H9 (cell line): ENCODE data around the gene GBE1. TPM values are rescaled to one million over a fixed set of nuclear protein-coding genes. Genes with fewer than 3 reads are reported as not detected.

Experiments used
- DNase-seq: peaks from one replicate; pipeline ENCODE4 v3.0.0-alpha.2; 2017
- H2AFZ ChIP-seq: one replicate; pipeline ENCODE4 v1.6.1; 2013; ENCODE audit warnings: mild to moderate bottlenecking, low read length, control low read depth, moderate library complexity
- H2AK5ac ChIP-seq: 2 replicates; pipeline ENCODE4 v1.6.1; 2013; ENCODE audit warnings: low read length, control low read depth, mixed read lengths; ENCODE audit not compliant: insufficient read length
- H2BK120ac ChIP-seq: one replicate; pipeline ENCODE4 v1.6.1; 2013; ENCODE audit warnings: low read depth, mild to moderate bottlenecking, low read length, control low read depth, inconsistent platforms; ENCODE audit not compliant: poor library complexity, severe bottlenecking
- H2BK12ac ChIP-seq: 2 replicates; pipeline ENCODE4 v1.6.1; 2013; ENCODE audit warnings: low read length, control low read depth, mixed read lengths, low read depth; ENCODE audit not compliant: insufficient read length
- H2BK15ac ChIP-seq: 2 replicates; pipeline ENCODE4 v1.6.1; 2013; ENCODE audit warnings: low read depth, low read length, control low read depth
- H2BK20ac ChIP-seq: one replicate; pipeline ENCODE4 v1.6.1; 2013; ENCODE audit warnings: low read depth, mild to moderate bottlenecking, low read length, control low read depth, inconsistent platforms; ENCODE audit not compliant: poor library complexity, severe bottlenecking
- H2BK5ac ChIP-seq: 2 replicates; pipeline ENCODE4 v1.6.1; 2013; ENCODE audit warnings: low read length, control low read depth, mixed read lengths; ENCODE audit not compliant: insufficient read length
- H3K14ac ChIP-seq: 2 replicates; pipeline ENCODE4 v1.6.1; 2013; ENCODE audit warnings: low read length, control low read depth; ENCODE audit not compliant: insufficient read depth
- H3K18ac ChIP-seq: 2 replicates; pipeline ENCODE4 v1.6.1; 2013; ENCODE audit warnings: low read depth, mild to moderate bottlenecking, mixed read lengths, low read length, control low read depth; ENCODE audit not compliant: insufficient read length
- H3K23ac ChIP-seq: 2 replicates; pipeline ENCODE4 v1.6.1; 2013; ENCODE audit warnings: low read length, control low read depth, mixed read lengths, low read depth; ENCODE audit not compliant: insufficient read length
- H3K23me2 ChIP-seq: 2 replicates; pipeline ENCODE4 v1.6.1; 2013; ENCODE audit warnings: low read depth, mild to moderate bottlenecking, mixed read lengths, low read length, control low read depth; ENCODE audit not compliant: insufficient read length, poor library complexity, severe bottlenecking
- H3K27ac ChIP-seq: 2 replicates; pipeline ENCODE4 v1.5.1; 2013; ENCODE audit warnings: low read length, control low read depth, mixed read lengths, low read depth; ENCODE audit not compliant: insufficient read length
- H3K27me3 ChIP-seq: 2 replicates; pipeline ENCODE4 v1.6.1; 2013; ENCODE audit warnings: low read length, control low read depth, inconsistent platforms; ENCODE audit not compliant: insufficient read depth
- H3K4ac ChIP-seq: 2 replicates; pipeline ENCODE4 v1.6.1; 2013; ENCODE audit warnings: low read depth, mild to moderate bottlenecking, control low read depth, inconsistent platforms, low read length, moderate library complexity
- H3K4me1 ChIP-seq: 2 replicates; pipeline ENCODE4 v1.6.1; 2013; ENCODE audit warnings: low read length, control low read depth, inconsistent platforms; ENCODE audit not compliant: insufficient read depth
- H3K4me2 ChIP-seq: 2 replicates; pipeline ENCODE4 v1.6.1; 2013; ENCODE audit warnings: low read length, control low read depth, mixed read lengths; ENCODE audit not compliant: insufficient read length, insufficient read depth
- H3K56ac ChIP-seq: 2 replicates; pipeline ENCODE4 v1.6.1; 2013; ENCODE audit warnings: low read depth, mild to moderate bottlenecking, mixed read lengths, low read length, control low read depth; ENCODE audit not compliant: insufficient read length
- H3K79me1 ChIP-seq: 2 replicates; pipeline ENCODE4 v1.6.1; 2013; ENCODE audit warnings: low read depth, mild to moderate bottlenecking, moderate library complexity, low read length, control low read depth, inconsistent platforms; ENCODE audit not compliant: insufficient read depth, poor library complexity, severe bottlenecking
- H3K79me2 ChIP-seq: 2 replicates; pipeline ENCODE4 v1.6.1; 2013; ENCODE audit warnings: low read length, control low read depth, inconsistent platforms; ENCODE audit not compliant: insufficient read depth
- H3K9ac ChIP-seq: 2 replicates; pipeline ENCODE4 v1.6.1; 2013; ENCODE audit warnings: low read length, control low read depth, mixed read lengths; ENCODE audit not compliant: insufficient read length; ENCODE audit errors: extremely low read depth
- H3K9me3 ChIP-seq: one replicate; pipeline ENCODE4 v1.6.1; 2013; ENCODE audit warnings: low read depth, low read length, inconsistent platforms; ENCODE audit not compliant: control insufficient read depth
- H3T11ph ChIP-seq: one replicate; pipeline ENCODE4 v1.6.1; 2013; ENCODE audit warnings: mild to moderate bottlenecking, low read length, control low read depth, inconsistent platforms
- H4K20me1 ChIP-seq: one replicate; pipeline ENCODE4 v1.6.1; 2013; ENCODE audit not compliant: control insufficient read depth, insufficient read length, insufficient read depth
- H4K5ac ChIP-seq: 2 replicates; pipeline ENCODE4 v1.6.1; 2013; ENCODE audit warnings: low read depth, mild to moderate bottlenecking, mixed read lengths, low read length, control low read depth; ENCODE audit not compliant: insufficient read length
- H4K8ac ChIP-seq: replicated peaks from 2 replicates; pipeline ENCODE4 v1.6.1; 2013; ENCODE audit warnings: low read length, control low read depth, mixed read lengths, low read depth; ENCODE audit not compliant: insufficient read length
- H4K91ac ChIP-seq: 2 replicates; pipeline ENCODE4 v1.6.1; 2013; ENCODE audit warnings: low read depth, mild to moderate bottlenecking, moderate library complexity, mixed read lengths, low read length, control low read depth; ENCODE audit not compliant: insufficient read length
- H3K27ac Mint-ChIP-seq, 3 experiments: 2 replicates in 2 of 3; 3 replicates in 1 of 3; pipeline ENCODE4 v1.8.0; 2020 to 2021; ENCODE audit warnings: mixed read lengths in 3 of 3, mild to moderate bottlenecking in 1 of 3, moderate library complexity in 1 of 3
- H3K27me3 Mint-ChIP-seq: 2 replicates; pipeline ENCODE4 v1.8.0; 2021; ENCODE audit warnings: low read depth, mild to moderate bottlenecking, moderate library complexity, mixed read lengths
- H3K36me3 Mint-ChIP-seq, 3 experiments: 2 replicates in 2 of 3; 3 replicates in 1 of 3; pipeline ENCODE4 v1.8.0; 2020 to 2021; ENCODE audit warnings: low read depth in 3 of 3, mixed read lengths in 3 of 3; ENCODE audit not compliant: insufficient read depth in 1 of 3
- H3K4me1 Mint-ChIP-seq, 2 experiments: 2 replicates each; pipeline ENCODE4 v1.8.0; 2020; ENCODE audit warnings: mixed read lengths in 2 of 2
- H3K4me3 Mint-ChIP-seq, 2 experiments: 2 replicates in 1 of 2; 3 replicates in 1 of 2; pipeline ENCODE4 v1.8.0; 2020 to 2021; ENCODE audit warnings: mild to moderate bottlenecking in 2 of 2, mixed read lengths in 2 of 2, moderate library complexity in 1 of 2
- H3K9me3 Mint-ChIP-seq, 2 experiments: 2 replicates in 1 of 2; 3 replicates in 1 of 2; pipeline ENCODE4 v1.8.0; 2020; ENCODE audit warnings: mild to moderate bottlenecking in 2 of 2, mixed read lengths in 2 of 2, moderate library complexity in 1 of 2
- WGBS: extraction: QIAGEN DNeasy Blood & Tissue Kit; methylation state at CpG from one replicate; pipeline ENCODE4 v1.1.7; 2013; ENCODE audit warnings: missing lambda C conversion rate, low lambda C conversion rate, mixed read lengths; ENCODE audit not compliant: insufficient read length; ENCODE audit errors: extremely low coverage; 5-methylcytosine and 5-hydroxymethylcytosine counted together
- total RNA-seq: library from RNA; stranded (reverse); gene quantifications from 2 replicates; pipeline ENCODE4 v1.2.1, GENCODE V29; 2021
- TF ChIP-seq, protein P1 (sequence below): fragments of 200-600 bp; sonication (generic); conservative IDR thresholded peaks from 3 replicates; pipeline ENCODE4 v1.8.0; 2021; ENCODE audit warnings: antibody characterized with exemption, mild to moderate bottlenecking

The GBE1 gene
- total RNA-seq, 1 experiment from 2014 or later = 13.8 TPM

DNA sequence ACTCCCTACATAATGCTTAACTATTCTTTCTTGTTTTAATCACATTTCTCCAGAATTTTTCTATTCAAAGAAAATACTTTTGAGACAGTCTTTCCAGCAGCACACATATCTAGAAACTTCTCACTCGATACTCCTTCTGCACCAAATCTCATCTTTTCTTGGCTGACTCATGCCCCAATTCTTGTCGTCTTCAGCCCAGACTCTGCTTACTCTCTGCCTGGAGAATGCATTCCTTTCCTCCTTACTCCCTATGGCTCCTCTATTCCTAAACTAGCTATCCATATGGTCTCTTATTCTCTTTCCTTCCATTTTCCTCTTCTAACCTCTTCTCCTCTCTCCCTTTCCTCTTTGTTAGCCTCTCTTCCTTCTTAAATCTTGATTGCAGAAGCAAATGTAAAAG is 158.7 kb downstream of the GBE1 start:
- Histone ChIP-seq H2BK5ac (no peak overlapping the region), H4K20me1 (no peaks in the 10 kb centered on the region), H3K23ac (no peak overlapping the region), H3K79me1 (no peaks in the 10 kb centered on the region), H3K4me1 (no peaks in the 10 kb centered on the region), H3K18ac (no peak overlapping the region), H4K5ac (no peak overlapping the region), H3K27me3 (no peaks in the 10 kb centered on the region), H3K4me2 (no peak overlapping the region), H3K4ac (no peak overlapping the region), H4K8ac (no peak overlapping the region), H3K27ac (no peak overlapping the region), H2AFZ (no peak overlapping the region), H2BK12ac (no peak overlapping the region), H3K23me2 (no peaks in the 10 kb centered on the region), H3K14ac (no peak overlapping the region), H3K9ac (no peak overlapping the region), H4K91ac (no peak overlapping the region), H3K79me2 (no peaks in the 10 kb centered on the region), H3K56ac (no peak overlapping the region), H3T11ph (no peak overlapping the region), H2BK20ac (no peak overlapping the region), H3K9me3 (no peaks in the 10 kb centered on the region), H2BK120ac (no peak overlapping the region), H2AK5ac (no peak overlapping the region), H2BK15ac (no peak overlapping the region)
- Mint-ChIP-seq H3K36me3 (no peaks in the 10 kb centered on the region), H3K4me3 (no peak overlapping the region), H3K27me3 (no peaks in the 10 kb centered on the region), H3K9me3 (no peaks in the 10 kb centered on the region), H3K27ac (no peak overlapping the region; a peak in 1 of 7 replicates), H3K4me1 (no peaks in the 10 kb centered on the region)
- WGBS = no CpG with 5 or more reads among the region's 2 CpGs
- no peak for DNase-seq
- TF ChIP-seq, protein P1, sequence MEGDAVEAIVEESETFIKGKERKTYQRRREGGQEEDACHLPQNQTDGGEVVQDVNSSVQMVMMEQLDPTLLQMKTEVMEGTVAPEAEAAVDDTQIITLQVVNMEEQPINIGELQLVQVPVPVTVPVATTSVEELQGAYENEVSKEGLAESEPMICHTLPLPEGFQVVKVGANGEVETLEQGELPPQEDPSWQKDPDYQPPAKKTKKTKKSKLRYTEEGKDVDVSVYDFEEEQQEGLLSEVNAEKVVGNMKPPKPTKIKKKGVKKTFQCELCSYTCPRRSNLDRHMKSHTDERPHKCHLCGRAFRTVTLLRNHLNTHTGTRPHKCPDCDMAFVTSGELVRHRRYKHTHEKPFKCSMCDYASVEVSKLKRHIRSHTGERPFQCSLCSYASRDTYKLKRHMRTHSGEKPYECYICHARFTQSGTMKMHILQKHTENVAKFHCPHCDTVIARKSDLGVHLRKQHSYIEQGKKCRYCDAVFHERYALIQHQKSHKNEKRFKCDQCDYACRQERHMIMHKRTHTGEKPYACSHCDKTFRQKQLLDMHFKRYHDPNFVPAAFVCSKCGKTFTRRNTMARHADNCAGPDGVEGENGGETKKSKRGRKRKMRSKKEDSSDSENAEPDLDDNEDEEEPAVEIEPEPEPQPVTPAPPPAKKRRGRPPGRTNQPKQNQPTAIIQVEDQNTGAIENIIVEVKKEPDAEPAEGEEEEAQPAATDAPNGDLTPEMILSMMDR = no peak
